Fibroblast of the conjunctiva (primary cell): Measurements from ENCODE around the gene OSBP2.

Experiments used
- DNase-seq: peaks from one replicate; pipeline ENCODE4 v3.0.0-alpha.2; 2010; ENCODE audit warnings: low read depth

OSBP2 gene

DNA sequence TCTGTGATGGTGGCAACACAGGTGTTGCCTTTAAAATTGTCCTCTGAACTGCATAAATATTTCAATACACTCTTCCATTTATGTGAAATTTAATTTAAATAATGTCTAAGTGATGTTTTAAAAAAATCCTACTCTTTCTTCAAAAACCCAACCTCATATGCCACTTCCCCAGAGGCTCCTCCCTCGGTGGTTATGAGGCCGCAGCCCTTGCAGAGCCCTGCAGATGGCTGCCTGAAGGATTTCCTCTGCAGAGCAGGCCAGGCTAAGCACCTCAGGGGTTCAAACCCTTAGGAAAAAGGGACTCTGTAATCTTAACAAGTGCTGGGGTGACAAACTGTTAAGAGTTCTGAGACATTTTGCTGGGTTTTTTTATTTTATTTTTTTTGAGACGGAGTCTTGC lies 248.7 kb downstream of the OSBP2 start:
- DNase-seq = no peak

DNA sequence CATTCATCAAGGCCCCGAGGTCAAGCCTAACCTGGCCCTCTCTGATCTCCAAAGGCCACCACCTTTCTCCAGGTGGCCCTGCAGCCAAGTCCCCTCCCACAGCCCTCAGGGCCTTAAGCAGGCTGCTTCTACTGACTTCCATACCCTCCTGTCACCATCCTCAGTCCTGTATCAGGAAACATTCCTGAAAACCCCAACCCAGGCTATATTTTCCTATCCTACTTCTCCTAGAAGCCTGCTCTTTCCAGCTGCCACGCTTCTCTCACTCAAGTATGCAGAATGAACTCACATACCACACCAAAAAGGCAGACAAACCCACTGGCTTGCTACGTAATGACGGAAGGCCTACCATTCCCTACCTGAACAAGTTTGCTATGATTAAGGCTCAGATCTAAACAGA lies 250.3 kb downstream of the OSBP2 start:
- DNase-seq = no peak

DNA sequence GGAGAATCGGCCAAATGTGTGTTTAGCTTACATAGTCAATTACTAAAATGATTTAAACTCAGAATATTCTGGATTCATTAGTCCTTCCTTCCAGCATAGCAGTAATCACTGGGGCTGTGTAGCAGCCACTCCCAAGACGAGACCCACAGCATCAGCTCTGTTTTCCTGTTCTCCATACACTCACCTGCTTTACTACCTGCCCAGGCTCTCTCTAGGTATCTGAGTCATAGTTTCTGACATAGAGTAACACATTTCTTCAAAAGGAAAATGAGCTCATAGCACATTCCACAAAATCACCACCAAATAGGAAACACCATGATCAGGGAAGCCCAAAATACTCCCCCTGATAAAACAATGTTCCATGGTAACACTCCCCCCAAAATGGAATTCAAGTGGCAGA lies 251.0 kb downstream of the OSBP2 start:
- no peak for DNase-seq

DNA sequence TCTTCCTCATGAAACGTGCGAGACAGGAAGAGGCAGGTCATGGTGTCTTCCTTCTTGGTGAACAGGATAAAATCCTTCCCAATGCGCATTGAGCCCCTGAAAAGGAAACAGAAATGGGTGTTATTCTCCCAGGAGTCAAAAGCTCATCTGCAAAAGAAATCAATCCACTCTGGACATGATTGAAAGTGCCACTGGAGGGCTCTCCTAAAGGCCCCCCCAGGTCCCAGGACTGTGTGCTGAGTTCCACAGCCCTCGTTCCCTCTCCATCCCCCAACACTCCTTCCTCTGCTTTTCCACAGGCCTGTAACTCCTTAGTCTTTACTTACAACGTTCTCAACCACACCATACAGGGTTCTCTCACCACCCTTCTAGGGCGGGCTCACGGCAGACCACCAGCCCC lies 251.7 kb downstream of the OSBP2 start:
- DNase-seq = no peak

DNA sequence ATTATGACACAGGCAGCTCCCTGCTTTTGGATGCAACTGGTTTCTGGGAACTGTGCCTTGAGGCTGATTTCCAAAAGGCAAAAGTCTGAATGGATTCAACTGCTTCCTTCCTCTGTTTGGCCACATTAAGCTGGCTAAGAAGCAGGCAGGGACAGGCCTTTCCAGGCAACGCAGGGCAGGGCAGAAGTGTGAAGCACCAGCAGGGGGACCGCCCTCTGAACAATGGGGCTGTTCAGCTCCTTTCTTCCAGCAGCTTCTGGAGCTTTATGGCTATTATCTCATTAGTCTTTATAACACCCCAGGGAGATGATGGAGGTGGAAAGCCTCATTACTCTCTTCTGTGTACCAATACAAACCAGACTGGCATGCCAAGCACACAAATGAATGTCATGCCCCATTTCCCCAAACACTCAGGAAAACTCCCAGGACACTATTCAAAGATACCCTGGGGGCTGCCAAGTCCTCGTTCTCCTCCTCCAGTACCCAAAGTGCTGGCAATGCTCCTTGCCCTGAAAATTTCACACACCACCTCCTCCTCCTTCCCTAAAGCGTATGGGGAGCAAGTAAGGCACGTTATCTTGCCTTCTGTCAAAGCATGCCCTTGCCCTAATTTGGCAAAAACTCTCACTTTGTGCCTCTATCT lies 252.6 kb downstream of the OSBP2 start:
- no peak for DNase-seq

DNA sequence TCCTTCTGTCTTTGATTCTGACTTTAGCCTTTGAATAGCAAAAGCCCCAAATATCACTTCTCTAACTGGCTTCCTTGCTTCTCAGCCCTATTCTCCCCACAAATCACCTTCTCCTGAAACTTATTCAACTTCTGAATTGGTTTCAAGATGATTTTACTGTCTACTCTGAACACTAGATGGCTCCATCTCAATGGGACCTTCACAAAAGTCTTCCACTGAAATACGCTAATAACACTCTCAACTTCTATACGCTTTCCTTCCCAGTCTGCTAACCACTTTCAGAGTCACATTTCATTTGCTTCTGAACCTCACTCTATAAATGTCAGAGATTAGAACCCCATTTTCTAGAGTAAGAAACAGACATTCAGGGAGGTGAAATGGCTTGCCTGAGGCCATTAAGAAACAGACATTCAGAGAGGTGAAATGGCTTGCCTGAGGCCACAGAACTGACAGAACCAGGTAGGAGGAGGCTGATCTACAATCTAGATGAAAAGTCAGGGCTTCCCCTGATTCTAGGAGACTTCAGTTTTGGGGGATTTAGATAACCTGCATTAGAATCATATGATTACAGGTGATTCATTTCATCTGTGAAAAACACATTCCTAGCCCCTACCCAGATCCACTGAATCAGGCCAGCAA lies 253.3 kb downstream of the OSBP2 start:
- DNase-seq = peak; percentile 43

DNA sequence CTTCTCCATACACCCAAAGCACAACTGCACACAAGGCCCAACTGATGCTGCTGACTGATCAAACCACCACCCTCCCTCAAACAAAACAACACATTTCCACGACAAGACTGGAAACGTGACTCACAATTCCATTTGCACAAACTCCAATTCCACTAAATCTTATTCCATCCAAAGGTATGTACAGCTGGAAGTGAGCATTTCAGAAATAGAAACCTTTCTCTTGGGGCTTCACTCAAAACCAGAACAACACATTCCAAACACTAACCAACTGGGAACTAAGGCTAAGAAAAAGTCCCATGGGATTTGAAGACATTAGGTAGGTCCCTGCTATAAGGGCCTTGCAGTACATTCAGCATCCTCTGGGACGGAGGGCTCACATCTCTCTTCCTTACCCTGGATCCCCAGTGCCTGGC lies 254.3 kb downstream of the OSBP2 start:
- DNase-seq = no peak

DNA sequence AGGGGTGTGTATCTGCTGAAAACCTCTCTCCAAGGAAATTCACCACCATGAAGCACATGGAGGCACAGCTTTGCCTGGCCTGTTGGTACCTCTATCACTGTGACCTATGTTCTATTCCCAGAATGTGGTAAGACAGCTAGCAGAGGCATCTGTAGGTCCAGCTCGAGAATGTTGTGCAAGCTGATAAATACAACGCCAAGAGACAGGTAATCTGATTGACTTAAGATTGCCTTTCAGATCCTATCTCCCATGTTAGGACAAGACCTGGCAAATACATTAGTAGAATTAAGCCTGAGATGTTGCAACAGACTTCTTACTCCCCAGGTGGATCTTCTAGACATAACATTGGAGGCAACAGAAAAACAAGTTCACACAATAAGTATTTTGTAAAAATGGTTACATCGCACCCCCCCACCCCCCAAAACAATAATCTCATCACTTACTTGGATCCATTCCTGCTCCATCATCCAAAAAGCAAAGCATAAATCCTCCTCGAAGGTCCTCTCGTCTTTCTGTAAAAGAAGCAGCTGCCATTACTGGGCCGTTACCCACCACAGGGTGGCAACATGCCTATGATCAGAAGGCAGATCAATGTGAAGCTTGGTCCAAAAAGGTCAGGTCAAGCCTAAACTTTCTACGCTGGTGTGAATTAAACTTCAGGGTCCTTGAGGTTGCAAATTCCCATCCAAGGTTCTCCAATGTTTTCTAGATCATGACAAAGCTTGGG lies 255.4 kb downstream of the OSBP2 start:
- no peak for DNase-seq

DNA sequence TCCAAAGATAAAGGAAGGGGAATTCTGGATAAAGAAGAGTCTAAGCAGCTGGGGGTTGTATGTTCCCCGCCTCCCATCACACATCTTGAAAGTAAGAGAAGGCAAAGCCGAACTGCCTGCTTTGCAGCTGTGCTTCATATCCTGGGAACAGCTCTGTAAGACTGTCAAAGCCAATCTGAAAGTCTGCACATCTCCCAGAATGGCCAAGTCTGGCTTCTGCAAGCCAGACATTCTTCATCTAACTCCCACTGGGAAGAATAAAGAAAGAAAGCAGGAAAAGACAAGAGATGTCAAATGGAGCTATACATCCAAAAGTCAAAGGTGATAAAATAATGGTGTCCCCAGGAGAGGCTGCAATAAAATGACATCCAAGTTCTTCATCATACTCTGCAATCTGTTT lies 258.5 kb downstream of the OSBP2 start:
- DNase-seq = no peak

DNA sequence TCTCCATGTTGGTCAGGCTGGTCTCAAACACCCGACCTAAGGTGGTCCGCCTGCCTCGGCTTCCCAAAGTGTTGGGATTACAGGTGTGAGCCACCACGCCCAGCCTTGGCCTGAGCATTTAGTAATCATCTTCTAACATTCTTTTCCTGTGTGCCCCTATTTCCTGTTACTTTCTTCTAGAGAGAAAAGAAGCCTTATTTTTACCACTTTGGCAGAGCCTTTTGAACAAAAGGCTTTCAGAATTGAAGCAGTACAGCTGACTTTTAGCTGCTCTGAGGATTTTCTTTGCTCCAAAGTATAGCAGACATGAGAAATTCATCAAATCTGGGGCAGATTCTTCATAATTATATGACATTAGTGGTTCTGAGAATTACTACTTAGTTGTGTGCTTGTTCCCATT lies 260.5 kb downstream of the OSBP2 start:
- DNase-seq = no peak
